Right atrium auricular region (tissue), 2 donors: ENCODE measurements around the gene LHB. TPM values are rescaled to one million over a fixed set of nuclear protein-coding genes. Genes with fewer than 3 reads are reported as not detected.

Experiments
- DNase-seq: peaks from one replicate; pipeline ENCODE4 v3.0.0-alpha.2; 2019; ENCODE audit warnings: low spot score
- H3K27ac ChIP-seq, 2 donors: fragments of 200-600 bp; sonication (generic); 1 replicate in 1 of 2; 2 replicates in 1 of 2; pipeline ENCODE4 v1.5.1; 2016 to 2019
- H3K27me3 ChIP-seq, 2 donors: fragments of 200-600 bp; sonication (generic); one replicate each; pipeline versions ENCODE4 v1.5.1 to v1.6.0; 2017 to 2019
- H3K36me3 ChIP-seq: fragments of 200-600 bp; sonication (generic); one replicate; pipeline ENCODE4 v1.5.1; 2016
- H3K4me1 ChIP-seq, 2 donors: fragments of 200-600 bp; sonication (generic); one replicate each; pipeline versions ENCODE4 v1.5.1 to v1.6.0; 2017 to 2019
- H3K4me3 ChIP-seq, 2 donors: fragments of 200-600 bp; sonication (generic); 1 replicate in 1 of 2; 2 replicates in 1 of 2; pipeline ENCODE4 v1.5.1; 2017 to 2019; ENCODE audit warnings: mild to moderate bottlenecking in 1 of 2, moderate library complexity in 1 of 2
- H3K9me3 ChIP-seq, 2 donors: fragments of 200-600 bp; sonication (generic); one replicate each; pipeline ENCODE4 v1.5.1; 2019
- total RNA-seq, 2 donors: library from RNA; depleted of rRNA; stranded (reverse); fragments of >200 nt; gene quantifications; one replicate each; pipeline ENCODE4 v1.1.0, GENCODE V29; 2016
- TF ChIP-seq, protein P1 (sequence below), 2 donors: fragments of 200-600 bp; sonication (generic); IDR thresholded peaks; one replicate each; pipeline ENCODE4 v1.5.1; 2019; ENCODE audit warnings: antibody characterized with exemption in 2 of 2

The LHB gene
- total RNA-seq, 2 donors from 2014 or later: not detected

DNA sequence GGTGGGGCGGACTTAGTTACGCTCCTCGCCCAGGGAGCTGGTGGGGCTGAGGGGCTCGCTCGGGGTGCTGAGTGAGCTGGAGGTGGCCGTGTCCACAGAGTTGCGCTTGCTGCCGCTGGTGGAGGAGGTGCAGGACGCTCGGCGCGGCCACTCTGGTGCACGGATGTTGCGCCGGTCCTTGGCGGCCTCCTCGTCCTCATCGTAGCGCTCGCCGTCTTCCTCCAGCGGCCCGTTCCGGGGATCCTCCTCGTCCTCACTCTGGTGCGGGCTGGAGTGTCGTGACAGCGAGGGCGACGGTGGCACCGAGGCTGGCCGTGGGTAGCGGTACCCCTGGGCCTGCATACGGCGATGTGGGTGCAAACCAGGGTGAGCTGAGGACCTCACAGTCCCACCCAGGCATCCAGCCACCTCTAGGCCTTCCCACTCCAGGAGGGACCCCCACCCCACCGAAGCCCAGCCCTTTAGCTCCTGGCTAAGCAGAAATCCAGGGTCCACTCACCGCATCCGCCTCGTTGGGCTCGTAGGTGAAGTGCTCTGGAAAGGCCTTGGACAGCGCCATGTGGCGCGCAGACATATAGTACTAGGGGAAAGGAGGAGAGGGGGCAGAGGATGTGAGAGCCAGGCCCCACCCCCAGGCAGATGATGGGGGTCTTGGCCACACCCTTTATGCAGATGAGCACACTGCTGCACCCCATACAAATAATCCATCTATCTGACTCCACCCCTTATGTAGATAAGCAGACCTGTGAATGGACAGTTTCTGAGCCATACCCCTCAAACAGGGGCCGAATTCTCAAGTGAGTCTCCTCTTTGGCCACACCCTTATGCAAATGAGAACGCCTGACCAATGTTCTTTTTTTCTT, 47.4 kb downstream of the LHB start:
- no peak overlapping the region for H3K27ac ChIP-seq
- no peak overlapping the region for H3K4me3 ChIP-seq
- peaks cover 0 to 42% of the 10 kb centered on the region in 2 donors for H3K4me1 ChIP-seq
- H3K27me3 ChIP-seq: no peaks in the 10 kb centered on the region
- DNase-seq: no peak
- H3K9me3 ChIP-seq: no peaks in the 10 kb centered on the region
- TF ChIP-seq, protein P1, sequence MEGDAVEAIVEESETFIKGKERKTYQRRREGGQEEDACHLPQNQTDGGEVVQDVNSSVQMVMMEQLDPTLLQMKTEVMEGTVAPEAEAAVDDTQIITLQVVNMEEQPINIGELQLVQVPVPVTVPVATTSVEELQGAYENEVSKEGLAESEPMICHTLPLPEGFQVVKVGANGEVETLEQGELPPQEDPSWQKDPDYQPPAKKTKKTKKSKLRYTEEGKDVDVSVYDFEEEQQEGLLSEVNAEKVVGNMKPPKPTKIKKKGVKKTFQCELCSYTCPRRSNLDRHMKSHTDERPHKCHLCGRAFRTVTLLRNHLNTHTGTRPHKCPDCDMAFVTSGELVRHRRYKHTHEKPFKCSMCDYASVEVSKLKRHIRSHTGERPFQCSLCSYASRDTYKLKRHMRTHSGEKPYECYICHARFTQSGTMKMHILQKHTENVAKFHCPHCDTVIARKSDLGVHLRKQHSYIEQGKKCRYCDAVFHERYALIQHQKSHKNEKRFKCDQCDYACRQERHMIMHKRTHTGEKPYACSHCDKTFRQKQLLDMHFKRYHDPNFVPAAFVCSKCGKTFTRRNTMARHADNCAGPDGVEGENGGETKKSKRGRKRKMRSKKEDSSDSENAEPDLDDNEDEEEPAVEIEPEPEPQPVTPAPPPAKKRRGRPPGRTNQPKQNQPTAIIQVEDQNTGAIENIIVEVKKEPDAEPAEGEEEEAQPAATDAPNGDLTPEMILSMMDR (IDR thresholded peaks at IDR 0.05): no peak
- peaks cover 64% of the 10 kb centered on the region for H3K36me3 ChIP-seq

DNA sequence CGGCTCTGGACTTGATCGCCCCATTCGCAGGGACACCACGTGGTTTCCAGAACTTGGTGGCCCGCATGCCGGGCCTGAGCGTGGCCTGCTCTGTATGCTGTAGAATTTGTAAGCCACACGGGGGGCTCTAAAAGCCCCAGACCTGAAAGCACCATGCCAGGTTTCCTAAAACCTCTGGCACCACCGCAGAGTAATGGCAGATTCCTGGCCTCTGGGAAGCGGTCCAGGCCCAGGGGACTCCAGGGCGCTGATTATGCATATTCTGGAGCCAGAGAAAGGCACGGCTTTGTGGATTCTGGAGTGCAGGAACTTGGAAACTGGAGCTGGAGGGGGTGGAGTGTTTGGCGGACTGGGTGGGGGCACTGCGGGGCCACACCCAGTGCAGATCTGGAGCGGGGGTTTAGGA, 48.1 kb downstream of the LHB start:
- H3K36me3 ChIP-seq: peaks cover 57% of the 10 kb centered on the region
- no peaks in the 10 kb centered on the region for H3K27me3 ChIP-seq
- no peaks in the 10 kb centered on the region for H3K9me3 ChIP-seq
- no peak for DNase-seq
- TF ChIP-seq, protein P1 (IDR thresholded peaks at IDR 0.05): no peak
- no peak overlapping the region for H3K4me3 ChIP-seq
- peak overlapping the region; percentile 42 to 45 for H3K27ac ChIP-seq
- peaks cover 0 to 49% of the 10 kb centered on the region in 2 donors for H3K4me1 ChIP-seq

DNA sequence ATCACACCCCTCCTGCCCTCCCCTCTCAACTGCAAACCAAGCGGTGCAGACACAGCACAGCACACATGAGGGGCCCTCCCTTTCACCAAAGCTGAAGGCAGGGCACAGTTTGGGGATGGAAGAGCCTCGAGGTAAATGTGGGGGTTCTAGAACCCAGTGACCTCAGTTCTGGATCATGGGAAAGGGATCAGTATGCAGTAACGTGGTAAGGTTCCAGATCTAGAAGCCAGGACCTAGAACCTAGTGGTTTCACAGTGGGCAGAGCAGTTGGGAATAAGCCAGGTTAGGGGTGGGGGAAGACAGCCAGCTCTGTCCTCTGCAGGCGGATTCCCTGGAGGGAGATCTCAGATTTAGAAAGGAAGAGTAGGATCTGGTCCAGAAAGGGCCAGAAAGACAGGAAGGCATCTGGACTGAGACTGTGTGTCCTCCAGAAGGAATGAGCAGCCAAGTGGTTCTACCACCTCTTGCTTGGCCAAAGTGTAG, 48.7 kb downstream of the LHB start:
- H3K27me3 ChIP-seq: no peaks in the 10 kb centered on the region
- no peak overlapping the region for H3K4me3 ChIP-seq
- TF ChIP-seq, protein P1 (IDR thresholded peaks at IDR 0.05): no peak
- DNase-seq: no peak
- peak overlapping the region; percentile 42 to 45 for H3K27ac ChIP-seq
- H3K4me1 ChIP-seq: peaks cover 0 to 54% of the 10 kb centered on the region in 2 donors
- peaks cover 51% of the 10 kb centered on the region for H3K36me3 ChIP-seq
- H3K9me3 ChIP-seq: no peaks in the 10 kb centered on the region

DNA sequence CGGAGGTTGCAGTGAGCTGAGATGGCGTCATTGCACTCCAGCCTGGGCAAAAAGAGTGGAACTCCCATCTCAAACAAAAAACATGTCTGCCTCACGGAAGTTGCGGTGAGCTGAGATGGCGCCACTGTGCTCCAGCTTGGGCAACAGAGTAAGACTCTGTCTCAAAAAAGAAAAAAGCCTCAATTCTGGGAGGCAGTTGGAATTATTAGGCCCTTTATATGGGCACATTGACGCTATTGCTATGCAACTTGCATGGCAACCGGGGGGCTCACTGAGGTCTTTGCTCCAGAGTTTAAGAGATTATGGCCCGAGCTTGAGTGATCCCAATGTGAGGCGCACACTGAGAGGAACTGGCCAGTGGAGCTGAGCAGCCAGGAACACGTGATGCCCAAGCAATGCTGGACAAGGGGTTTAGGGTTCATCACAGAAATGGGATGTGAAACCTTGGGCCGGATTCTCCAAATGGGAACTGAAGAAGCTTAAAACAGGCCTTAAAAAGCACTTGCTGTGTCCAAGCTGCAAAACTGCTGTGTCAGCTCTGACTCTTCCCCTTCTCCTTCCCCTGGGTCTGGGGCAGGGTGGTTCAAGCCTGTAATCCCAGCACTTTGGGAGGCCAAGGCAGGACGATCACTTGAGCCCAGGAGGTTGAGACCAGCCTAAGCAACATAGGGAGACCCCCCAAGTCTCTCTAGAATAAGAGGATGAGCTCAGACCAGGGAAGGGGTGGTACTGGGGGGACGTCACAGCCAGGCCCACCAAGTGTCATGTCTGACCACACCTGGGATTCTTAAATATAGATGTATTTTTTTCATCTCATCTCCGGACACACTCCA, 49.3 kb downstream of the LHB start:
- H3K36me3 ChIP-seq: peaks cover 47% of the 10 kb centered on the region

More for the DNA sequence above, 49.3 kb downstream of the LHB start:
- H3K27me3 ChIP-seq: no peaks in the 10 kb centered on the region
- H3K4me3 ChIP-seq: peak overlapping the region; percentile 82 to 99
- H3K9me3 ChIP-seq: no peaks in the 10 kb centered on the region
- peaks cover 0 to 59% of the 10 kb centered on the region in 2 donors for H3K4me1 ChIP-seq
- peak overlapping the region; percentile 90 to 92 for H3K27ac ChIP-seq
- TF ChIP-seq, protein P1 (IDR thresholded peaks at IDR 0.05): no peak
- peak; percentile 80 for DNase-seq
